Measurements from ENCODE around the gene ACER2.

- TF ChIP-seq CTCF (IDR thresholded peaks at IDR 0.05) (no peak), ZFX (IDR thresholded peaks at IDR 0.05; ENCODE audit: borderline replicate concordance) (no peak)
These were observed 32.9 kb downstream of the ACER2 start for GRCh38 chr9:19441730-19442129.

Data from 22Rv1 (cell line).